ENCODE results near the gene RAPGEF1. TPM values are rescaled to one million over a fixed set of nuclear protein-coding genes. Genes with fewer than 3 reads are reported as not detected.

Gene RAPGEF1
- total RNA-seq, 1 experiment from 2014 or later = 55.6 TPM

- Mint-ChIP-seq H3K27ac (no peak overlapping the region; a peak in 1 of 7 replicates), H3K4me1 (0 out of 4 replicates have a peak, but pooled peaks cover 0 to 2% of the 10 kb centered on the region in 2 experiments), H3K4me3 (no peak overlapping the region), H3K36me3 (ENCODE audit: insufficient read depth in 1 of 3, low read depth in 3 of 3) (peaks cover 10 to 47% (median 47%) of the 10 kb centered on the region in 3 experiments; a peak in 6 of 7 replicates), H3K27me3 (ENCODE audit: low read depth) (no peaks in the 10 kb centered on the region), H3K9me3 (no peaks in the 10 kb centered on the region)
- no peak overlapping the region for H3K14ac ChIP-seq (ENCODE audit: insufficient read depth, low read length)
- no peak overlapping the region for H3K4me2 ChIP-seq (ENCODE audit: insufficient read depth, insufficient read length, low read length)
- H3T11ph ChIP-seq (ENCODE audit: low read length) = no peak overlapping the region
- H2BK120ac ChIP-seq (ENCODE audit: low read depth, low read length, poor library complexity, severe bottlenecking) = no peak overlapping the region
- no peak overlapping the region for H3K18ac ChIP-seq (ENCODE audit: insufficient read length, low read depth, low read length)
- no peak overlapping the region for H2AK5ac ChIP-seq (ENCODE audit: insufficient read length, low read length)
- no peak overlapping the region for H2AFZ ChIP-seq (ENCODE audit: low read length)
- H3K27me3 ChIP-seq (ENCODE audit: insufficient read depth, low read length) = no peaks in the 10 kb centered on the region
- no peak overlapping the region for H3K4ac ChIP-seq (ENCODE audit: low read depth, low read length)
- no peaks in the 10 kb centered on the region for H3K23me2 ChIP-seq (ENCODE audit: insufficient read length, low read depth, low read length, poor library complexity, severe bottlenecking)
- no peak overlapping the region for H2BK5ac ChIP-seq (ENCODE audit: insufficient read length, low read length)
- H3K27ac ChIP-seq (ENCODE audit: insufficient read length, low read depth, low read length) = no peak overlapping the region
- H3K9ac ChIP-seq (ENCODE audit: extremely low read depth, insufficient read length, low read length) = no peak overlapping the region
- H3K9me3 ChIP-seq (ENCODE audit: control insufficient read depth, low read depth, low read length) = no peaks in the 10 kb centered on the region
- H3K79me1 ChIP-seq (ENCODE audit: insufficient read depth, low read depth, low read length, poor library complexity, severe bottlenecking) = no peaks in the 10 kb centered on the region
- WGBS (ENCODE audit: extremely low coverage, insufficient read length, low lambda C conversion rate) = no CpG with 5 or more reads among the region's 10 CpGs
- no peak overlapping the region for H2BK12ac ChIP-seq (ENCODE audit: insufficient read length, low read depth, low read length)
- no peak for DNase-seq
- no peak overlapping the region for H4K8ac ChIP-seq (replicated peaks; ENCODE audit: insufficient read length, low read depth, low read length)
- TF ChIP-seq CTCF (conservative IDR thresholded peaks at IDR 0.05) = no peak
- no peaks in the 10 kb centered on the region for H3K79me2 ChIP-seq (ENCODE audit: insufficient read depth, low read length)
- H3K23ac ChIP-seq (ENCODE audit: insufficient read length, low read depth, low read length) = no peak overlapping the region
- no peaks in the 10 kb centered on the region for H4K20me1 ChIP-seq (ENCODE audit: control insufficient read depth, insufficient read depth, insufficient read length)
- no peak overlapping the region for H4K91ac ChIP-seq (ENCODE audit: insufficient read length, low read depth, low read length)
- H3K4me1 ChIP-seq (ENCODE audit: insufficient read depth, low read length) = no peaks in the 10 kb centered on the region
- no peak overlapping the region for H4K5ac ChIP-seq (ENCODE audit: insufficient read length, low read depth, low read length)
- H2BK15ac ChIP-seq (ENCODE audit: low read depth, low read length) = no peak overlapping the region
- H3K56ac ChIP-seq (ENCODE audit: insufficient read length, low read depth, low read length) = no peak overlapping the region
- H2BK20ac ChIP-seq (ENCODE audit: low read depth, low read length, poor library complexity, severe bottlenecking) = no peak overlapping the region
These were observed 157.8 kb downstream of the RAPGEF1 start for GRCh38 chr9:131582056-131582455.

All from H9 (cell line).